Osteocyte (in vitro differentiated cells): Measurements from ENCODE around the gene TTC28. TPM values are rescaled to one million over a fixed set of nuclear protein-coding genes. Genes with fewer than 3 reads are reported as not detected.

Experiments
- DNase-seq: peaks from one replicate; pipeline ENCODE4 v3.0.0; 2021; ENCODE audit warnings: mixed read lengths; ENCODE audit not compliant: unreplicated experiment; ENCODE audit errors: extremely low spot score
- H3K27ac Mint-ChIP-seq: one replicate; pipeline ENCODE4 v1.8.0; 2021; ENCODE audit warnings: mild to moderate bottlenecking, mixed read lengths; ENCODE audit not compliant: unreplicated experiment
- H3K27me3 Mint-ChIP-seq: one replicate; pipeline ENCODE4 v1.8.0; 2021; ENCODE audit warnings: mixed read lengths; ENCODE audit not compliant: unreplicated experiment
- H3K36me3 Mint-ChIP-seq: one replicate; pipeline ENCODE4 v1.8.0; 2021; ENCODE audit warnings: mixed read lengths; ENCODE audit not compliant: unreplicated experiment
- H3K4me1 Mint-ChIP-seq: one replicate; pipeline ENCODE4 v1.8.0; 2021; ENCODE audit warnings: mixed read lengths; ENCODE audit not compliant: unreplicated experiment
- H3K4me3 Mint-ChIP-seq: one replicate; pipeline ENCODE4 v1.8.0; 2021; ENCODE audit warnings: mild to moderate bottlenecking, moderate library complexity, mixed read lengths; ENCODE audit not compliant: unreplicated experiment
- H3K9me3 Mint-ChIP-seq: one replicate; pipeline ENCODE4 v1.8.0; 2021; ENCODE audit warnings: mixed read lengths; ENCODE audit not compliant: unreplicated experiment
- total RNA-seq: library from RNA; stranded (reverse); gene quantifications from 2 replicates; pipeline ENCODE4 v1.2.1, GENCODE V29; 2021
- TF ChIP-seq, protein P1 (sequence below): fragments of 200-600 bp; sonication (generic); IDR thresholded peaks from 2 replicates; pipeline ENCODE4 v1.5.0; 2021; ENCODE audit warnings: antibody characterized with exemption, mild to moderate bottlenecking, moderate library complexity

TTC28 gene
- total RNA-seq, 1 donor from 2014 or later = 70.3 TPM

DNA sequence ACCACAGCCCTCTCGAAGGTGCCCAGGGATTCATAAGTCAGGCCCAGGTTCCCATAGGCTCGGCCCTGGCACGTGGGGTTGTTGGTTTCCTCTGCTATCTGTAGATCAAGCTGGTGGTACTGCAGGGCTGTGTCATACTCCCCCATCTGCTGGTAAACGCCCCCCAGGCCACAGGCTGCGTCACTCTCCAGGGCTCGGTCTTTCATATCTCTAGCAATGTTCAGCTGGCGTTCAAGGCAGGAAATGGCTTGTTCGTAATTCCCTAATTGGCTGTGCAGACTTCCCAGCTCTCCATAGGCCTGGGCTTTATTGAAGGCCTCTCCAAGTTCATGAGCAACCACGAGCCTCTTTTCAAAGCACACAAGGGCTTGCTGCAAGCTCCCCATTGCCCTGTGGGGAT is 574.2 kb downstream of the TTC28 start:
- Mint-ChIP-seq H3K4me1 (peaks cover 2% of the 10 kb centered on the region), H3K27me3 (no peaks in the 10 kb centered on the region), H3K4me3 (no peak overlapping the region), H3K36me3 (peaks cover 24% of the 10 kb centered on the region), H3K9me3 (no peaks in the 10 kb centered on the region), H3K27ac (no peak overlapping the region)
- TF ChIP-seq, protein P1, sequence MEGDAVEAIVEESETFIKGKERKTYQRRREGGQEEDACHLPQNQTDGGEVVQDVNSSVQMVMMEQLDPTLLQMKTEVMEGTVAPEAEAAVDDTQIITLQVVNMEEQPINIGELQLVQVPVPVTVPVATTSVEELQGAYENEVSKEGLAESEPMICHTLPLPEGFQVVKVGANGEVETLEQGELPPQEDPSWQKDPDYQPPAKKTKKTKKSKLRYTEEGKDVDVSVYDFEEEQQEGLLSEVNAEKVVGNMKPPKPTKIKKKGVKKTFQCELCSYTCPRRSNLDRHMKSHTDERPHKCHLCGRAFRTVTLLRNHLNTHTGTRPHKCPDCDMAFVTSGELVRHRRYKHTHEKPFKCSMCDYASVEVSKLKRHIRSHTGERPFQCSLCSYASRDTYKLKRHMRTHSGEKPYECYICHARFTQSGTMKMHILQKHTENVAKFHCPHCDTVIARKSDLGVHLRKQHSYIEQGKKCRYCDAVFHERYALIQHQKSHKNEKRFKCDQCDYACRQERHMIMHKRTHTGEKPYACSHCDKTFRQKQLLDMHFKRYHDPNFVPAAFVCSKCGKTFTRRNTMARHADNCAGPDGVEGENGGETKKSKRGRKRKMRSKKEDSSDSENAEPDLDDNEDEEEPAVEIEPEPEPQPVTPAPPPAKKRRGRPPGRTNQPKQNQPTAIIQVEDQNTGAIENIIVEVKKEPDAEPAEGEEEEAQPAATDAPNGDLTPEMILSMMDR = no peak
- DNase-seq = no peak

DNA sequence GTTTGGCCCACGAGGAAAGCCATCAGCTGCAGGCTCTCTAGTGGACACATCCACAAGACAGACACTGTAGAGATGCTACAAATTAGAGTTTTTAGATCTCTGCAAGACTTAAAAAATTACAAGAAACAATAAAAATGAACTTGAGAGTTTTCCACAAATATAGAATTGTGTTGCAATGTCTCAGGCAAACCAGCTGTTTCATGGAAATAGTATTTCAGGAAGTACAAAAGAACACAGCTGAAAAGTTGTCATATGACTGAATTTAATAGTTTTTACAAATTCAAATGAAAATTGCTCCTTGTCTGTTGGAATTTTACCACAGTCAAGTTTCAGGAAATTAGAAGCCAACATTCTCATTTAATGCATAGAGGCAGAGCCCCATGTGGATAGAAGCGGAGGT is 576.0 kb downstream of the TTC28 start:
- Mint-ChIP-seq H3K27ac (no peak overlapping the region), H3K4me1 (peaks cover 2% of the 10 kb centered on the region), H3K27me3 (no peaks in the 10 kb centered on the region), H3K9me3 (no peaks in the 10 kb centered on the region), H3K4me3 (no peak overlapping the region), H3K36me3 (peaks cover 35% of the 10 kb centered on the region)
- TF ChIP-seq, protein P1 = no peak
- DNase-seq = no peak

DNA sequence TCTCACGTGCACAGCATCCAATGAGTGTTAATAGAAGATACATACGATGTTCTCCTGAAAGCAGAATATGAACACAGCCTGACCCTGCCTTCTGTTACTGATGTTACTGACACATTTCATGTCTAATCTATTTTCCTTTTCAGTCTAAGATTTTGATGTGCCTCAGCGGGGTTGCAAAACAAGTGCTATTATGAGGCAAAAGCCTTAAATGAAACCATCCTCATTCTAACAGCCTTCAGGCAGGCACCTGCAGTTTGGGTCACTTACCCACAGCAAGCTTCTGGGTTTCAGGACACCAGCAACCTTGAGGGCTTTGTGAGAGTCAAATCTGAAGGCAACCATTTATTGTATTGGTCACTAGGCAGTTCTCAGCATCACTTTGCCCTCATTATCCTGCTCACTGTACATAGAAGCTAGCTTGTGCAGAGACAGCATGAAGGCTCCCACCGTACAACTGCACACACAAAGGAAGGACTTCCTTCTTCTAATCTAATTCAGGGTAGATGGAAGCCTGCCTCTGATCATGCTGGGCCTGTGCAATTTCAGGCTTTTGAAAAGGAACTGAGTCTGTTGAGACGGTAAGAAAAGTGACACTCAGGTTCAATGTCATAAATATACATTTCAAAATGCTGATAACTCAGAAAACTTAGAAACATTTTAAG is 577.4 kb downstream of the TTC28 start:
- Mint-ChIP-seq H3K36me3 (peaks cover 28% of the 10 kb centered on the region), H3K27ac (no peak overlapping the region), H3K4me1 (peaks cover 2% of the 10 kb centered on the region), H3K27me3 (no peaks in the 10 kb centered on the region), H3K9me3 (no peaks in the 10 kb centered on the region), H3K4me3 (no peak overlapping the region)
- DNase-seq = no peak
- TF ChIP-seq, protein P1 = no peak

DNA sequence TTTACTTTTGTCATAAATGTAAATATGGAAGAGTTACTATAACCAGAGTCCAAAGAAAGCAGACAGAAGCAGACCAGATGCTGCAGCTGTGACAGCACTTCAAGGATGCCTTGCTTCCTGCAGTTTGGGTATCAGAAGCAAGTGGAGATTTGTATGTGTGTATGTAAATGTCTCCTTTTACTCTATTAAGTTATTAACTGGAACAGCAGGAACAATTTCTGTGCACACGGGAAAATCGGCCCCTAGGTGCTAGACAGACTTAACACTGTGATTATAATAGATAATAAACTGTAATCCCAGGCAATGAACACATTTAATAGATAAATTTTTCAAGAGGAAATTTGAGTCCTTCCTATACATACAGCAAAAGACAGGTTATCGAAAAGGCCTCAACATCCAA is 582.0 kb downstream of the TTC28 start:
- Mint-ChIP-seq H3K9me3 (no peaks in the 10 kb centered on the region), H3K4me1 (no peaks in the 10 kb centered on the region), H3K27ac (no peak overlapping the region), H3K4me3 (no peak overlapping the region), H3K27me3 (no peaks in the 10 kb centered on the region), H3K36me3 (peaks cover 28% of the 10 kb centered on the region)
- TF ChIP-seq, protein P1 = no peak
- no peak for DNase-seq

DNA sequence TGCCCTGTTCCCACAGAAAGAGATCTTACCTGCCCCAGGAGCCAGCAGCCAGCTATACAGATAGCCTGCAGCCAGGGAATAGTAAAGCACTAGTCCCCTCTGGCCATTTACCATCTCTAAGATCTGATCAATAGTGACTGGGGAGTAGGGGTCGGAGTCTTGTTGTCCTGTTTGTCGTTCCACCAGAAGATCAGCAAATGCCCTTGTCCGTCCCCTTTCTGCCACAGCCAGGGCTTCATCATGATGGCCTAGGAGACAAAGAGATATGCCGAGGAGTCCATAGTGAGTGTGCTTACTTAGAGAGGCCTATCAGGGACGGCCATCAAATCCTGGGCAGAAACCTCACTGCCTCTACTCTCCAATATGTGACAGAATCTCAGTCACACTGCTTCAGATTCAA is 583.5 kb downstream of the TTC28 start:
- Mint-ChIP-seq H3K27ac (no peak overlapping the region), H3K27me3 (no peaks in the 10 kb centered on the region), H3K4me3 (no peak overlapping the region), H3K4me1 (no peaks in the 10 kb centered on the region), H3K36me3 (peaks cover 31% of the 10 kb centered on the region), H3K9me3 (no peaks in the 10 kb centered on the region)
- TF ChIP-seq, protein P1 = no peak
- no peak for DNase-seq
